WTC11 (cell line): ENCODE results near the gene ACSM3.

Experiments
- NFE2L1 ChIP-seq: sonication (generic); formaldehyde crosslinking; IDR thresholded peaks from 2 replicates; pipeline ENCODE4 v1.8.1; 2023; ENCODE audit warnings: missing genetic modification reagents
- ZNF317 ChIP-seq: sonication (generic); formaldehyde crosslinking; IDR thresholded peaks from 2 replicates; pipeline ENCODE4 v1.8.1; 2023; ENCODE audit warnings: low read depth, mild to moderate bottlenecking, moderate library complexity, missing genetic modification reagents, borderline replicate concordance
- TF ChIP-seq, protein P1 (sequence below): sonication (generic); formaldehyde crosslinking; IDR thresholded peaks from 2 replicates; pipeline ENCODE4 v1.8.0; 2023; ENCODE audit warnings: missing genetic modification reagents
- TF ChIP-seq, protein P2 (sequence below): fragments of 200-600 bp; IDR thresholded peaks from 2 replicates; pipeline ENCODE4 v1.8.0; 2022; ENCODE audit warnings: antibody characterized with exemption
- TF ChIP-seq, protein P3 (sequence below): sonication (generic); formaldehyde crosslinking; IDR thresholded peaks from 2 replicates; pipeline ENCODE4 v1.8.1; 2023; ENCODE audit warnings: mild to moderate bottlenecking, moderate library complexity, missing genetic modification reagents

DNA sequence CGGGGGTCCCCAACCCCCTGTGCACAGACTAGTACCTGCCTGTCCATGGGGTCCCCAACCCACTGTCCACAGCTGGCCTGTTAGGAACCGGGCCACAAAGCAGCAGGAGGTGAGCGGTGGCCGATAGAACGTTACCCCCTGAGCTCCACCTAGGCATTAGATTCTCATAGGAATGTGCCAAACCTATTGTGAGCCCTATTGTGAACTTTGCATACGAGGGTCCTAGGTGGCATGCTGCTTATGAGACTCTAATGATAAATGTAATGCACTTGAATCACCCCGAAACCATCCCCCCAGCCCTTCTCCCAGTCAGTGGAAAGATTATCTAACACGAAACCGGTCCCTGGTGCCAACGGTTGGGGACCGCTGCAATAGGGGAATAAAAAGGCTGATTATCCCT lies 44.0 kb downstream of the ACSM3 start:
- TF ChIP-seq, protein P1, sequence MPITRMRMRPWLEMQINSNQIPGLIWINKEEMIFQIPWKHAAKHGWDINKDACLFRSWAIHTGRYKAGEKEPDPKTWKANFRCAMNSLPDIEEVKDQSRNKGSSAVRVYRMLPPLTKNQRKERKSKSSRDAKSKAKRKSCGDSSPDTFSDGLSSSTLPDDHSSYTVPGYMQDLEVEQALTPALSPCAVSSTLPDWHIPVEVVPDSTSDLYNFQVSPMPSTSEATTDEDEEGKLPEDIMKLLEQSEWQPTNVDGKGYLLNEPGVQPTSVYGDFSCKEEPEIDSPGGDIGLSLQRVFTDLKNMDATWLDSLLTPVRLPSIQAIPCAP (CRISPR knock-in tag) = no peak
- TF ChIP-seq, protein P2, sequence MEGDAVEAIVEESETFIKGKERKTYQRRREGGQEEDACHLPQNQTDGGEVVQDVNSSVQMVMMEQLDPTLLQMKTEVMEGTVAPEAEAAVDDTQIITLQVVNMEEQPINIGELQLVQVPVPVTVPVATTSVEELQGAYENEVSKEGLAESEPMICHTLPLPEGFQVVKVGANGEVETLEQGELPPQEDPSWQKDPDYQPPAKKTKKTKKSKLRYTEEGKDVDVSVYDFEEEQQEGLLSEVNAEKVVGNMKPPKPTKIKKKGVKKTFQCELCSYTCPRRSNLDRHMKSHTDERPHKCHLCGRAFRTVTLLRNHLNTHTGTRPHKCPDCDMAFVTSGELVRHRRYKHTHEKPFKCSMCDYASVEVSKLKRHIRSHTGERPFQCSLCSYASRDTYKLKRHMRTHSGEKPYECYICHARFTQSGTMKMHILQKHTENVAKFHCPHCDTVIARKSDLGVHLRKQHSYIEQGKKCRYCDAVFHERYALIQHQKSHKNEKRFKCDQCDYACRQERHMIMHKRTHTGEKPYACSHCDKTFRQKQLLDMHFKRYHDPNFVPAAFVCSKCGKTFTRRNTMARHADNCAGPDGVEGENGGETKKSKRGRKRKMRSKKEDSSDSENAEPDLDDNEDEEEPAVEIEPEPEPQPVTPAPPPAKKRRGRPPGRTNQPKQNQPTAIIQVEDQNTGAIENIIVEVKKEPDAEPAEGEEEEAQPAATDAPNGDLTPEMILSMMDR = no peak
- no peak for TF ChIP-seq NFE2L1 (CRISPR knock-in tag)
- TF ChIP-seq ZNF317 (CRISPR knock-in tag) = no peak
- TF ChIP-seq, protein P3, sequence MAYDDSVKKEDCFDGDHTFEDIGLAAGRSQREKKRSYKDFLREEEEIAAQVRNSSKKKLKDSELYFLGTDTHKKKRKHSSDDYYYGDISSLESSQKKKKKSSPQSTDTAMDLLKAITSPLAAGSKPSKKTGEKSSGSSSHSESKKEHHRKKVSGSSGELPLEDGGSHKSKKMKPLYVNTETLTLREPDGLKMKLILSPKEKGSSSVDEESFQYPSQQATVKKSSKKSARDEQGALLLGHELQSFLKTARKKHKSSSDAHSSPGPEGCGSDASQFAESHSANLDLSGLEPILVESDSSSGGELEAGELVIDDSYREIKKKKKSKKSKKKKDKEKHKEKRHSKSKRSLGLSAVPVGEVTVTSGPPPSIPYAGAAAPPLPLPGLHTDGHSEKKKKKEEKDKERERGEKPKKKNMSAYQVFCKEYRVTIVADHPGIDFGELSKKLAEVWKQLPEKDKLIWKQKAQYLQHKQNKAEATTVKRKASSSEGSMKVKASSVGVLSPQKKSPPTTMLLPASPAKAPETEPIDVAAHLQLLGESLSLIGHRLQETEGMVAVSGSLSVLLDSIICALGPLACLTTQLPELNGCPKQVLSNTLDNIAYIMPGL (CRISPR knock-in tag) = no peak
